K562 (cell line): ENCODE data around the gene ERGIC3.

ENCODE experiments used
- BRD4 ChIP-seq: fragments of 200-600 bp; sonication (generic); IDR thresholded peaks from 2 replicates; pipeline ENCODE4 v1.6.1; 2017; ENCODE audit warnings: inconsistent platforms
- CTCF ChIP-seq, 3 experiments: IDR thresholded peaks in 2 of 3; conservative IDR thresholded peaks in 1 of 3; 2 replicates each; pipeline ENCODE4 v1.5.1; 2011 to 2012; ENCODE audit warnings: low read length in 3 of 3, mild to moderate bottlenecking in 3 of 3, control low read depth in 2 of 3, improper control_type of control experiment in 1 of 3, inconsistent platforms in 1 of 3, low read depth in 1 of 3, mixed read lengths in 1 of 3, moderate library complexity in 1 of 3; ENCODE audit not compliant: insufficient read depth in 2 of 3
- MBD2 ChIP-seq: sonication (generic); IDR thresholded peaks from 2 replicates; pipeline ENCODE4 v1.6.1; 2016; ENCODE audit warnings: low read depth, borderline replicate concordance
- MXI1 ChIP-seq: IDR thresholded peaks from 2 replicates; pipeline ENCODE4 v1.6.1; 2011; ENCODE audit warnings: low read depth, mild to moderate bottlenecking, improper control_type of control experiment, low read length
- POLR2A ChIP-seq: fragments of 450-650 bp; conservative IDR thresholded peaks from 2 replicates; pipeline ENCODE4 v1.6.1; 2016
- POLR2AphosphoS5 ChIP-seq: IDR thresholded peaks from 2 replicates; pipeline ENCODE4 v1.6.1; 2011; ENCODE audit warnings: mild to moderate bottlenecking, low read depth, low read length, moderate library complexity; ENCODE audit not compliant: control insufficient read depth, insufficient read depth
- ZNF274 ChIP-seq: IDR thresholded peaks from 2 replicates; pipeline ENCODE4 v1.6.1; 2011; ENCODE audit warnings: low read depth, mild to moderate bottlenecking, low read length, moderate library complexity, borderline replicate concordance
- TF ChIP-seq, protein P1 (sequence below): sonication (generic); formaldehyde crosslinking; IDR thresholded peaks from 2 replicates; pipeline ENCODE4 v1.8.1; 2022; ENCODE audit warnings: missing genetic modification reagents

- TF ChIP-seq CTCF (IDR thresholded peaks at IDR 0.05 in 2 of 3, conservative IDR thresholded peaks at IDR 0.05 in 1 of 3; ENCODE audit: insufficient read depth in 2 of 3, low read depth in 1 of 3, low read length in 3 of 3): no peak
- TF ChIP-seq, protein P1, sequence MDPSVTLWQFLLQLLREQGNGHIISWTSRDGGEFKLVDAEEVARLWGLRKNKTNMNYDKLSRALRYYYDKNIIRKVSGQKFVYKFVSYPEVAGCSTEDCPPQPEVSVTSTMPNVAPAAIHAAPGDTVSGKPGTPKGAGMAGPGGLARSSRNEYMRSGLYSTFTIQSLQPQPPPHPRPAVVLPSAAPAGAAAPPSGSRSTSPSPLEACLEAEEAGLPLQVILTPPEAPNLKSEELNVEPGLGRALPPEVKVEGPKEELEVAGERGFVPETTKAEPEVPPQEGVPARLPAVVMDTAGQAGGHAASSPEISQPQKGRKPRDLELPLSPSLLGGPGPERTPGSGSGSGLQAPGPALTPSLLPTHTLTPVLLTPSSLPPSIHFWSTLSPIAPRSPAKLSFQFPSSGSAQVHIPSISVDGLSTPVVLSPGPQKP: no peak
- no peak for TF ChIP-seq MBD2
- TF ChIP-seq MXI1: no peak
- no peak for TF ChIP-seq ZNF274
- no peak for TF ChIP-seq POLR2AphosphoS5
- TF ChIP-seq BRD4: no peak
- TF ChIP-seq POLR2A: no peak
Measured at GRCh38 chr20:35578469-35578868, 36.6 kb downstream of the ERGIC3 start.
